Panc1 (cell line): ENCODE measurements around the gene RAB30. TPM values are rescaled to one million over a fixed set of nuclear protein-coding genes. Genes with fewer than 3 reads are reported as not detected.

Experiments used
- ATAC-seq: fragments of 200-7000 bp; cut with Tn5 transposase; 2 replicates; pipeline ENCODE4 v1.9.1; 2020; ENCODE audit warnings: mild to moderate bottlenecking, moderate library complexity
- BruUV-seq: library from RNA; stranded (reverse); fragments of 400-500 nt; replicated peaks from 2 replicates; lab custom pipeline; 2021; lab: Mats Ljungman, UMichigan
- CTCF ChIA-PET: fragments of 300-600 bp; sonication (Branson Sonifier 250); formaldehyde crosslinking; loops from one replicate; lab custom pipeline; 2022; ENCODE audit warnings: antibody characterized with exemption; lab: Charles Lee
- POLR2A ChIA-PET: fragments of 300-600 bp; sonication (Branson Sonifier 250); formaldehyde crosslinking; loops from one replicate; lab custom pipeline; 2022; ENCODE audit warnings: antibody characterized with exemption; lab: Charles Lee
- DNase-seq: peaks from one replicate; pipeline ENCODE4 v3.0.0-alpha.2; 2010; ENCODE audit warnings: low read depth, low spot score
- H3K27ac ChIP-seq: 2 replicates; pipeline ENCODE4 v1.5.1; 2011; ENCODE audit warnings: mild to moderate bottlenecking, low read length, inconsistent platforms
- H3K27me3 ChIP-seq: fragments of 200-500 bp; sonication (Bioruptor generic); 2 replicates; pipeline ENCODE4 v1.6.0; 2014; ENCODE audit warnings: low read length, inconsistent platforms; ENCODE audit not compliant: control insufficient read depth, insufficient read depth
- H3K36me3 ChIP-seq: fragments of 200-500 bp; sonication (Bioruptor generic); 2 replicates; pipeline ENCODE4 v1.5.1; 2014; ENCODE audit warnings: inconsistent platforms, mild to moderate bottlenecking, low read length, moderate library complexity; ENCODE audit not compliant: control insufficient read depth, insufficient read depth
- H3K4me1 ChIP-seq: 2 replicates; pipeline ENCODE4 v1.5.1; 2011; ENCODE audit warnings: inconsistent platforms, mild to moderate bottlenecking, low read length, moderate library complexity; ENCODE audit not compliant: control insufficient read depth, insufficient read depth
- H3K4me3 ChIP-seq, 2 experiments: 2 replicates each; pipeline ENCODE4 v1.5.1; 2011 to 2012; ENCODE audit warnings: low read depth in 2 of 2, low read length in 2 of 2, mild to moderate bottlenecking in 2 of 2, inconsistent platforms in 1 of 2, moderate library complexity in 1 of 2
- H3K9me3 ChIP-seq: fragments of 200-500 bp; sonication (Bioruptor generic); 2 replicates; pipeline ENCODE4 v1.5.1; 2014; ENCODE audit warnings: low read depth, mild to moderate bottlenecking, inconsistent platforms, low read length, moderate library complexity; ENCODE audit not compliant: control insufficient read depth, insufficient read depth
- CTCF ChIP-seq: fragments of 450-650 bp; IDR thresholded peaks from 2 replicates; pipeline ENCODE4 v1.5.1; 2017; ENCODE audit warnings: mild to moderate bottlenecking
- POLR2AphosphoS5 ChIP-seq: IDR thresholded peaks from 2 replicates; pipeline ENCODE4 v1.6.1; 2012; ENCODE audit warnings: mild to moderate bottlenecking, low read depth, low read length, moderate library complexity
- REST ChIP-seq, 2 experiments: IDR thresholded peaks; 2 replicates each; pipeline ENCODE4 v1.6.1; 2011 to 2012; ENCODE audit warnings: low read depth in 2 of 2, control low read depth in 1 of 2, low read length in 1 of 2, mild to moderate bottlenecking in 1 of 2, moderate library complexity in 1 of 2; ENCODE audit not compliant: insufficient read depth in 1 of 2
- SIN3A ChIP-seq: IDR thresholded peaks from 2 replicates; pipeline ENCODE4 v1.6.1; 2012; ENCODE audit warnings: low read depth, mild to moderate bottlenecking, low read length, moderate library complexity, borderline replicate concordance; ENCODE audit not compliant: insufficient read depth
- TCF7L2 ChIP-seq: IDR thresholded peaks from 2 replicates; pipeline ENCODE4 v1.6.1; 2011; ENCODE audit warnings: mild to moderate bottlenecking, low read depth, low read length, inconsistent platforms
- in situ Hi-C: cut with HindIII; loops from 2 replicates; pipeline ENCODE4 v1.10.0; 2016; ENCODE audit warnings: low sequenced_read_pairs, low pct_unique_long_range_greater_than_20kb
- intact Hi-C: fragments of 100-400 bp; cut with micrococcal nuclease; formaldehyde crosslinking; loops from one replicate; pipeline ENCODE4 v1.10.0; 2022; ENCODE audit not compliant: unreplicated experiment
- total RNA-seq: library from RNA; stranded (reverse); gene quantifications from one replicate; pipeline ENCODE4 v1.2.1, GENCODE V29; 2021; ENCODE audit not compliant: unreplicated experiment

RAB30 gene
- total RNA-seq, 1 experiment from 2014 or later = 19.0 TPM

DNA sequence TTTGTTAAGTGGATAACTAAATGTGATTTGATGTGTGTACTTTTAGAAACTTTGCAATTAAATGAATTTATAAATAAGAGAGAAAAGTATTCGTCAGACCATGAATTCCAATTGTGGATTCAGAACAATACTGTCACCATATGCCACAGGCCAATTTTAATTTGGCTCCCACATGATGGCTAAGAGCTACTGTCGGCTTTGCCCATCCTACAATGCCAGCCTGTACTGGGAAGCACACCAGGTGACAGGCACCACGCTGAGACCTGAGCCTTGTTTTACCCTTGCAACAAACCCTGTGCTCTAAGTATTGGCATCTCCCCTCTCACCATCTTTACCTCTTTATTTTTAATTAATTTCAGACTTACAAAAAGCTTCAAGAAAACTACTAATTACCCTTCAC is 14.0 kb downstream of the RAB30 start:
- in situ Hi-C loops = no loop called here
- ATAC-seq (no peak), DNase-seq (no peak)
- no peak overlapping the region for H3K4me3 ChIP-seq
- no peaks in the 10 kb centered on the region for H3K27me3 ChIP-seq
- CTCF ChIA-PET = no interaction called here
- H3K9me3 ChIP-seq = no peaks in the 10 kb centered on the region
- H3K4me1 ChIP-seq = peaks cover 22% of the 10 kb centered on the region
- intact Hi-C loops = no loop called here
- no peak overlapping the region for H3K27ac ChIP-seq
- no peak for TF ChIP-seq POLR2AphosphoS5
- no peak for TF ChIP-seq SIN3A
- TF ChIP-seq CTCF = no peak
- no peak for TF ChIP-seq TCF7L2
- TF ChIP-seq REST (IDR thresholded peaks at IDR 0.05; ENCODE audit: insufficient read depth in 1 of 2, low read depth in 2 of 2, low read length in 1 of 2) = no peak
- no TSS peak for BruUV-seq
- H3K36me3 ChIP-seq = no peaks in the 10 kb centered on the region
- POLR2A ChIA-PET = interaction anchor here (0.7 kb wide), 1 partner anchor 16 kb away, joined by 9 read pairs; no protein-coding TSS in a partner anchor

GRCh38 chr11:83056611-83057010 is 15.1 kb downstream of the RAB30 start:
- in situ Hi-C loops = no loop called here
- no peak for DNase-seq
- Histone ChIP-seq H3K36me3 (no peaks in the 10 kb centered on the region), H3K9me3 (no peaks in the 10 kb centered on the region), H3K27ac (no peak overlapping the region), H3K4me1 (peaks cover 30% of the 10 kb centered on the region), H3K27me3 (no peaks in the 10 kb centered on the region), H3K4me3 (no peak overlapping the region)
- BruUV-seq = no TSS peak
- TF ChIP-seq REST (IDR thresholded peaks at IDR 0.05; ENCODE audit: insufficient read depth in 1 of 2, low read depth in 2 of 2, low read length in 1 of 2) = no peak
- TF ChIP-seq SIN3A = no peak
- no peak for TF ChIP-seq POLR2AphosphoS5
- no peak for TF ChIP-seq CTCF
- TF ChIP-seq TCF7L2 = no peak
- POLR2A ChIA-PET = interaction anchor here (0.6 kb wide), 2 partner anchors 100 to 125 kb away, joined by 7 to 11 read pairs; no protein-coding TSS in a partner anchor
- no peak for ATAC-seq
- CTCF ChIA-PET = no interaction called here
- intact Hi-C loops = no loop called here
